ENCODE measurements around the gene SEMA3C. TPM values are rescaled to one million over a fixed set of nuclear protein-coding genes. Genes with fewer than 3 reads are reported as not detected.

The SEMA3C gene
- total and polyA plus RNA-seq, 2 donors (not counting 3 experiments of a cell fraction or from before 2014, with no cell fraction given), result 0.01 to 0.09 TPM

GRCh38 chr7:80772347-80772993, 146.4 kb downstream of the SEMA3C start:
- Histone ChIP-seq H2AFZ (ENCODE audit: low read depth, low read length) (no peak overlapping the region), H3K4me1 (ENCODE audit: control insufficient read depth, extremely low read depth, insufficient read depth, low read length) (no peaks in the 10 kb centered on the region), H3K9me3 (replicated peaks; ENCODE audit: control insufficient read depth, insufficient read depth, low read length) (no peaks in the 10 kb centered on the region), H4K20me1 (replicated peaks; ENCODE audit: control insufficient read depth, extremely low read depth, insufficient read depth, low read length) (no peaks in the 10 kb centered on the region), H3K27me3 (ENCODE audit: control insufficient read depth in 2 of 2, insufficient read depth in 2 of 2, low read length in 2 of 2) (no peaks in the 10 kb centered on the region), H3K4me3 (replicated peaks in 1 of 3; ENCODE audit: insufficient read depth in 1 of 3, low read depth in 1 of 3, low read length in 3 of 3) (no peak overlapping the region), H3K27ac (ENCODE audit: insufficient read depth, low read depth, low read length) (no peak overlapping the region), H3K9ac (replicated peaks; ENCODE audit: extremely low read depth, insufficient read depth, low read length) (no peak overlapping the region), H3K4me2 (ENCODE audit: insufficient read depth, low read length) (no peak overlapping the region), H3K9me1 (replicated peaks; ENCODE audit: control insufficient read depth, extremely low read depth, insufficient read depth, low read length) (no peaks in the 10 kb centered on the region), H3K36me3 (ENCODE audit: control insufficient read depth in 2 of 2, extremely low read depth in 1 of 2, insufficient read depth in 2 of 2, low read length in 2 of 2) (no peaks in the 10 kb centered on the region), H3K79me2 (ENCODE audit: control insufficient read depth, insufficient read depth, low read length) (no peaks in the 10 kb centered on the region)
- POLR2A ChIA-PET, result no interaction called here
- FAIRE-seq, result no peak
- BruUV-seq (replicated peaks), result no TSS peak
- CTCF ChIA-PET, result interaction anchor here (1.9 kb wide), 1 partner anchor 697 kb away, joined by 4 read pairs; no protein-coding TSS in a partner anchor
- dilution Hi-C loops (cut with MboI; ENCODE audit: extremely low pct_ligation_motif_present, low sequenced_read_pairs) (no loop called here), intact Hi-C loops (cut with micrococcal nuclease) (no loop called here)
- TF ChIP-seq FOS (IDR thresholded peaks at IDR 0.05; ENCODE audit: borderline replicate concordance, insufficient read depth, low read length) (no peak), POLR2A (IDR thresholded peaks at IDR 0.05; ENCODE audit: low read depth, low read length) (no peak), JUN (IDR thresholded peaks at IDR 0.05; ENCODE audit: borderline replicate concordance, insufficient read depth, insufficient read length, low read depth) (no peak), EZH2 (IDR thresholded peaks at IDR 0.05; ENCODE audit: borderline replicate concordance, low read depth, low read length, severe bottlenecking) (no peak), GATA2 (IDR thresholded peaks at IDR 0.05; ENCODE audit: insufficient read depth, insufficient read length, low read depth, low read length) (no peak), POLR2AphosphoS5 (IDR thresholded peaks at IDR 0.05; ENCODE audit: insufficient read depth, low read depth, low read length) (no peak), MAX (IDR thresholded peaks at IDR 0.05; ENCODE audit: insufficient read depth, insufficient read length) (no peak), CTCF (IDR thresholded peaks at IDR 0.05; ENCODE audit: extremely low read depth in 1 of 2, insufficient read depth in 1 of 2, low read depth in 1 of 2, low read length in 2 of 2) (no peak), MYC (IDR thresholded peaks at IDR 0.05; ENCODE audit: low read depth, low read length) (no peak)
- no peak for DNase-seq (ENCODE audit: low read depth, low spot score)
